ENCODE results near the gene INPP4A.

The INPP4A gene

DNA sequence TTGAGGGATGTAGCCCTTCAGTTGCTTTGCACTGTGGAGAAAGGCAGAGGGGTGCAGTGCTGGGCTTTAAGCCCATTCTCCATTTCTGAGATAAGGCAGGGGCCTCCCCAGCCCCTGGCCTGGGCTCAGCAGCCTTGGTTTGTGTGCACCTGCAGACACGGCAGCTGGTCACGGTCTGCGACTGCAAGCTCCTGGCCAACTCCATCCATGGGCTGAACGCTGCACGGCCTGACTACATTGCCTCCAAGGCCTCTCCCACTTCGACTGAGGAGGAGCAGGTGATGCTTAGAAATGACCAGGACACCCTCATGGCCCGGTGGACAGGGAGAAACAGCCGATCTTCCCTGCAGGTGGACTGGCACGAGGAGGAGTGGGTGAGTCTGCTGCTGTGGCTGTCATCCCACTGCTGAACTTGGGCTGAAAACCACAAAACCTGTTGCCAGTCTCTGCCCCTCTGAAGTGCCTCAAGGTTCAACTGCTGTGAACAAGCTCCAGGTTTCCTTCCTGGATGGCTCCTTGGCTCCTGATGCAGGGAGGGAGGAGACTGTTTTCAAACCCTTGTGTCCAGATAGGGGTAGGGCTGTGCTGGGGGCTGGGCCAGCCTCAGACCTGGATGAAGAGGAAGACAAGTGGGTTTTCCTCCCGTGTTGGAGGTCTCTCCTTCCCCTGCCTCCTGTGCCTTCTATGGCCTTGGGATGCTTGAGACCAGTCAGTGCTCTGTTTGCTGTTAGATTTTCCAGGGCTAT lies 109.6 kb downstream of the INPP4A start:
- Histone ChIP-seq H3K9me3 (no peaks in the 10 kb centered on the region), H3K4me3 (no peak overlapping the region), H4K20me1 (no peaks in the 10 kb centered on the region), H3K27me3 (no peaks in the 10 kb centered on the region; the same call in 1 of the 2 replicates), H3K4me2 (peak overlapping the region; percentile 11), H3K36me3 (peaks cover 64% of the 10 kb centered on the region), H3K9ac (no peak overlapping the region), H3K27ac (no peak overlapping the region), H3K4me1 (peaks cover 43% of the 10 kb centered on the region)
- no peak for TF ChIP-seq Cebpa-rat (IDR thresholded peaks at IDR 0.05)

GRCh38 chr2:98555696-98556095 lies 111.0 kb downstream of the INPP4A start:
- Histone ChIP-seq H3K9ac (no peak overlapping the region), H4K20me1 (no peaks in the 10 kb centered on the region), H3K4me3 (no peak overlapping the region), H3K9me3 (no peaks in the 10 kb centered on the region), H3K36me3 (peaks cover 78% of the 10 kb centered on the region), H3K27ac (no peak overlapping the region), H3K27me3 (no peaks in the 10 kb centered on the region; the same call in 1 of the 2 replicates), H3K4me1 (peaks cover 45% of the 10 kb centered on the region), H3K4me2 (peak overlapping the region; percentile 27)
- TF ChIP-seq Cebpa-rat (IDR thresholded peaks at IDR 0.05) = no peak

DNA sequence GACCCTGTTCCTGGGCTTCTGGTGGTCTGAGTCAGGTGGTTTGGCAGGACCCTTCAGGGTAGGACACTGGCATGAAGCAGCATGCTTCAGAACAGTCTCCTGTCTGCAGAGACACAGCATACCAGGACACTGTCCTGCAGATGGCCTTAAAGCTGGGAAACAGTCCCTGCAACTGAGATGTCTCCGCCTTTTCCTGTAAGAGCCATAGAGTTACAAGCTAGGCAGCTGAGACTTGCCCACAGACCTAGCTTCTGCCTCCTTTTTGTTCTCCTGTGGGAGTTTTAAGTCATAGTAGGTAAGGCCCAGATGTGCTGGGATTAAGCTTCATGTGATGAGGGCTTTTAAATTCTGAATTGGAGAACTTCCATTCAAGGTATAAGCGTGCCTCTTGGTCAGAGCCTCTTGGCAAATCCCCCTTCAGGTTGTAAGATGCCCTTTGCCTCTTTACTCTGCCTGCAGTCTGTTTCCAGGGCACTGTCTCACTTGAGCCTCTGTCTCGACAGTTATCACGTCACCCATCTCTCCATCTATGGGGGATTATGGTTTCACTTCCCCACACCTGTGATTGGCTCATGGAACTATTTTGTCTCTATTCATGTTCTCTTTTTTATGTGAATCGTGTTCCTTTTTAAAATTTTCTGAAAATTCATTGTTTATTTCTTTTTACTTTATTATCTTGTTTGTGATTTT lies 111.8 kb downstream of the INPP4A start:
- Histone ChIP-seq H3K9ac (no peak overlapping the region), H3K27me3 (no peaks in the 10 kb centered on the region; the same call in 1 of the 2 replicates), H3K36me3 (peaks cover 83% of the 10 kb centered on the region), H3K4me2 (peak overlapping the region; percentile 27), H3K4me3 (no peak overlapping the region), H4K20me1 (no peaks in the 10 kb centered on the region), H3K4me1 (peaks cover 37% of the 10 kb centered on the region), H3K9me3 (no peaks in the 10 kb centered on the region), H3K27ac (peak overlapping the region; percentile 47; the same call in 1 of the 2 replicates)
- no peak for TF ChIP-seq Cebpa-rat (IDR thresholded peaks at IDR 0.05)

DNA sequence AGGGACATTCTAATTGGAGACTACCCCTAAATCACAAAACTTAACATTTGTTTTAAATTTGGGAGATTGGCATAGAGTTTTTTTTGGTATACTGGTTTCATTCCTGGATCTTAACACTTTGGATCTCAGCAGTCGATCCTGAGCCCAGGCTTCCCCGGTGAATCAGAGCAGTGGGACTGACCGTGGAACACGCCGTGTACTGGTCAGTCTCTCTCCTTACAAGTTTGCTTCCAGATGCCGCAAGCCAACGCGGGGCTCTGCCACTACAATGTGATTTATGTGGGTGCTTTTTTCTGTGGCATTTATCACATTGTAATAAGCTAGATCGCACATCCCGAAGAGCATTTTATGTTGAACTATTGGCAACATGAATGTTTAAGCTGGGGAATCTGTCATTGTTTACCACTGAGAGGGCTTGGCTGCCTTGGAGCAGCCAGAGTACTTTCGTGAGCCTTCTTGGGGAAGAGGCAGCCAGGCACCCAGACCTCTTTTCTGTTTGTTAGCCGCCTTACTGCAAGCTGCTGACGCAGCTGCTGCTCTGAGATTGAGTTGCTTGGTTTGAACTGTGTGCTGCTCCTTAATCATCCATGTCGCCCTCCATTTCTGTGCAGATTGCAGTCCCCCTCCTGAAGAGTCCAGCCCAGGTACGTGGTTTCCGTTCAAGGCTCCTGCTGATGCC lies 114.3 kb downstream of the INPP4A start:
- H3K4me2 ChIP-seq = peak overlapping the region; percentile 4; the same call in 1 of the 2 replicates
- no peaks in the 10 kb centered on the region; the same call in 1 of the 2 replicates for H3K27me3 ChIP-seq
- H3K4me3 ChIP-seq = no peak overlapping the region
- no peaks in the 10 kb centered on the region for H4K20me1 ChIP-seq
- no peak for TF ChIP-seq Cebpa-rat (IDR thresholded peaks at IDR 0.05)
- no peak overlapping the region for H3K27ac ChIP-seq
- H3K9me3 ChIP-seq = no peaks in the 10 kb centered on the region
- peaks cover 45% of the 10 kb centered on the region for H3K4me1 ChIP-seq
- H3K9ac ChIP-seq = no peak overlapping the region
- peaks cover 71% of the 10 kb centered on the region for H3K36me3 ChIP-seq

- Histone ChIP-seq H3K36me3 (peaks cover 71% of the 10 kb centered on the region), H3K4me2 (peak overlapping the region; percentile 4; the same call in 1 of the 2 replicates)
Observed at GRCh38 chr2:98559581-98559980, 114.9 kb downstream of the INPP4A start.

GRCh38 chr2:98560256-98560771 lies 115.7 kb downstream of the INPP4A start:
- TF ChIP-seq Cebpa-rat (IDR thresholded peaks at IDR 0.05) = no peak
- H3K9me3 ChIP-seq = no peaks in the 10 kb centered on the region
- H3K4me2 ChIP-seq = no peak overlapping the region
- H3K9ac ChIP-seq = no peak overlapping the region
- H4K20me1 ChIP-seq = no peaks in the 10 kb centered on the region
- H3K36me3 ChIP-seq = peaks cover 71% of the 10 kb centered on the region
- no peak overlapping the region for H3K27ac ChIP-seq
- H3K4me3 ChIP-seq = no peak overlapping the region
- no peaks in the 10 kb centered on the region; the same call in 1 of the 2 replicates for H3K27me3 ChIP-seq
- H3K4me1 ChIP-seq = peaks cover 49% of the 10 kb centered on the region

More at GRCh38 chr2:98559581-98559980, 114.9 kb downstream of the INPP4A start:
- Histone ChIP-seq H3K9ac (no peak overlapping the region), H3K27ac (no peak overlapping the region), H3K4me1 (peaks cover 43% of the 10 kb centered on the region), H3K27me3 (no peaks in the 10 kb centered on the region; the same call in 1 of the 2 replicates), H3K9me3 (no peaks in the 10 kb centered on the region), H3K4me3 (no peak overlapping the region), H4K20me1 (no peaks in the 10 kb centered on the region)
- TF ChIP-seq Cebpa-rat (IDR thresholded peaks at IDR 0.05) = no peak

DNA sequence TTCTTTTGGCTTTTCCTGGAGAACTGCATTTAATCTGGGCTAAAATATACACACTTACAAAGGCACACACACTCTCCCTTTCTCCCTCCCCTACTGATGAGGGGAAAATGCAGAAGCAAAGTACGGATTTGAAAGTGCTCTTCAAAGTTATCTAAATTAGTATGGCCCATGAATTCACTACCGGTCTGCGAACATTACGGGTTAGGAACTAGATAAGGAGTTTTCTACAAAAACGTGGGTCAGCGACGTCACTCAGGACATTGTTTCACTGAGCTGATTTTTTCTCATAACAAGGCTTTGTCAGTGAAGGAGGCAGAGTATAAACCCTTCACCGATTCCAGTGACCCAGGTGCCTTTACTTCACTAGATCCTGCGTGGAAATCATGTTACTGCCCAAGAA lies 116.4 kb downstream of the INPP4A start:
- H3K27ac ChIP-seq = no peak overlapping the region
- no peaks in the 10 kb centered on the region for H3K27me3 ChIP-seq
- no peaks in the 10 kb centered on the region for H3K9me3 ChIP-seq
- no peak overlapping the region for H3K9ac ChIP-seq
- H4K20me1 ChIP-seq = no peaks in the 10 kb centered on the region
- no peak overlapping the region for H3K4me2 ChIP-seq
- TF ChIP-seq Cebpa-rat (IDR thresholded peaks at IDR 0.05) = no peak
- peaks cover 71% of the 10 kb centered on the region for H3K36me3 ChIP-seq
- peaks cover 45% of the 10 kb centered on the region for H3K4me1 ChIP-seq
- no peak overlapping the region for H3K4me3 ChIP-seq

DNA sequence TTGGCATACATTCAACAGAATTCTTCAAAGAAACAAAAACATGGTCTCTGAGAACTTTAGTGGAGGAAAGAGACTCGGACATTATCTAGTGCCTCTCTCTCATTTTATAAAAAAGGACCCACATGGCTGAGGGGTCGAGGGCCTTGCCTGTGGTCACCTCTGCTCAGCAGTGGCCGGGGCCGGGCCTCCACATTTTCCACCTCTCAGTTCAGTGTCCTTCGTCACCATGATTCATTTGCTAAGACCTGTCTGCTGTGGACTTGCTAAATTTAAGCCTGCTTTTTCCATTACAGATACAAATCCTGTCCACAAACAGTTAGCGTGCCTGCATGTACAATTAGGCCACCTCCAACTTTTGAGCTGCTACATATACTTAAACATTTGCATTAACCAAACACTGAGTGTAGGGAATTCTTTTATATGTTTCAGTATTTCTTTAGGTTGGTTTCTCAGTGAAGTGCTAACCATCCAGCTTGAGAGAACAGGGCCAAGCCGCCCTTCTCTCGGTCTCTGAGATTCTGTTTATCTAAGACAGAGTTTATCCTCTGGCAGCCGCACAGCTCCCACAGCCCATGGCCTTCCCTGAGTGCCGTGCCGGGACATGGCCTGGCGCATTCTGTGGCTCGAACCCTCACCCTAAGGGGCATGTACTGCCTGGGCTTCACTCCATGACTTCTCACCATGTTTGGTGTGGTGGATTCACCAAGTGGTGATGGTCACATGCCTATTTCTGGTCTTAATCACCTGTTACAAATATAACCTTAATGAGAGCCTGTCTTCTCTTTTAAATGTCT lies 117.4 kb downstream of the INPP4A start:
- TF ChIP-seq Cebpa-rat (IDR thresholded peaks at IDR 0.05) = no peak
- Histone ChIP-seq H3K4me2 (peak overlapping the region; percentile 35), H3K9ac (no peak overlapping the region), H3K4me3 (no peak overlapping the region), H3K9me3 (no peaks in the 10 kb centered on the region), H3K27me3 (no peaks in the 10 kb centered on the region), H4K20me1 (no peaks in the 10 kb centered on the region), H3K4me1 (peaks cover 37% of the 10 kb centered on the region), H3K27ac (no peak overlapping the region), H3K36me3 (peaks cover 77% of the 10 kb centered on the region)

- H3K27ac ChIP-seq = no peak overlapping the region
- no peaks in the 10 kb centered on the region for H3K27me3 ChIP-seq
- peaks cover 37% of the 10 kb centered on the region for H3K4me1 ChIP-seq
- 0 out of 2 replicates have a peak, but pooled peaks cover 10% of the 10 kb centered on the region for H4K20me1 ChIP-seq
- no peaks in the 10 kb centered on the region for H3K9me3 ChIP-seq
- TF ChIP-seq Cebpa-rat (IDR thresholded peaks at IDR 0.05) = no peak
- H3K4me2 ChIP-seq = no peak overlapping the region
- no peak overlapping the region for H3K9ac ChIP-seq
- H3K4me3 ChIP-seq = no peak overlapping the region
- peaks cover 80% of the 10 kb centered on the region for H3K36me3 ChIP-seq
Observed at GRCh38 chr2:98563394-98563793, 118.7 kb downstream of the INPP4A start.
